22Rv1 (cell line): Measurements from ENCODE around the gene DOP1B.

ENCODE experiments used
- CTCF ChIP-seq: fragments of 450-650 bp; IDR thresholded peaks from 2 replicates; pipeline ENCODE4 v1.5.1; 2017; ENCODE audit warnings: mild to moderate bottlenecking
- ZFX ChIP-seq: fragments of 450-650 bp; IDR thresholded peaks from 2 replicates; pipeline ENCODE4 v1.6.1; 2017; ENCODE audit warnings: antibody characterized with exemption, borderline replicate concordance

- TF ChIP-seq CTCF (no peak), ZFX (no peak)
Measured at GRCh38 chr21:36117286-36117741, 39.3 kb upstream of the DOP1B start.
